ENCODE results near the gene NPEPL1. TPM values are rescaled to one million over a fixed set of nuclear protein-coding genes. Genes with fewer than 3 reads are reported as not detected.

NPEPL1 gene
- total RNA-seq, 4 donors from 2014 or later = 21.7 to 37.9 (median 29.7) TPM

DNA sequence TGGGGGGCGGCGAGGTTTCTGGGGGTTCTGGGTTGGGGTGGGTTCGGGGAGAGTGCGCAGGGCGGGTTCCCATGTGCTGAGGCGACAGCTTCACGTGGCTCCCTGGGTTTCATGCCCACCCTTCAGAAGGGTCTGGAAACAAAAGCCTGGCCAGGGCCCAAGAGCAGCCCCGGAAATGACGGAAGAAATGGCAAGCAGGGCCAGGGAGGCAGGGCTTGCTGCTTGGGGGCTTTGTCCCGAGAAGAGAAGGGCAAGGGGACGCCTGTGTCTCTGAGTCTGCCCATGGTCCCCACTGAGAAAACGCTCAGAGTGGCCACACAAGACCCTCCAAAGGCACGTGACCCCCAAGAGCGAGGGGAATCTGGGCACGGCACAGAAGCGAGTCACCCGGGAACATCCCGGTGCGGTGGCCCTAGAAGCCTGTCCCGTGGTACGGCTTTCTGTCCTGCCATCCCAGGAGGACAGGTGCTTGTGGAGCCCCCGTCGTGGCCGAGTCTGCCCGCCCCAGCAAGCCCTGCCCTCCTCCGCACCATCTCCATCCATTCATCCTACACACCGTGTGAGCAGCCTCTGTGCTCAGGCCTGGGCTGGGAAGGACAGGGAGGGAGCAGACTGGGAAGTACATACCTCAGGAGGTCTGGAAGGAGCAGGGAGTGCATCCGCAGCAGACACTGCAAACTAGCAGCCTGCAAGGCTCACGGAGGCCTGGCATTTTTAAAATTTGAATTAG lies 9.0 kb downstream of the NPEPL1 start:
- intact Hi-C loops (cut with DNase I; ENCODE audit: low total_unique reads) = no loop called here
- H3K4me3 ChIP-seq (ENCODE audit: low read depth, poor library complexity, severe bottlenecking) = no peak overlapping the region
- no peak for TF ChIP-seq POLR2A (IDR thresholded peaks at IDR 0.05)
- TF ChIP-seq, protein P1, sequence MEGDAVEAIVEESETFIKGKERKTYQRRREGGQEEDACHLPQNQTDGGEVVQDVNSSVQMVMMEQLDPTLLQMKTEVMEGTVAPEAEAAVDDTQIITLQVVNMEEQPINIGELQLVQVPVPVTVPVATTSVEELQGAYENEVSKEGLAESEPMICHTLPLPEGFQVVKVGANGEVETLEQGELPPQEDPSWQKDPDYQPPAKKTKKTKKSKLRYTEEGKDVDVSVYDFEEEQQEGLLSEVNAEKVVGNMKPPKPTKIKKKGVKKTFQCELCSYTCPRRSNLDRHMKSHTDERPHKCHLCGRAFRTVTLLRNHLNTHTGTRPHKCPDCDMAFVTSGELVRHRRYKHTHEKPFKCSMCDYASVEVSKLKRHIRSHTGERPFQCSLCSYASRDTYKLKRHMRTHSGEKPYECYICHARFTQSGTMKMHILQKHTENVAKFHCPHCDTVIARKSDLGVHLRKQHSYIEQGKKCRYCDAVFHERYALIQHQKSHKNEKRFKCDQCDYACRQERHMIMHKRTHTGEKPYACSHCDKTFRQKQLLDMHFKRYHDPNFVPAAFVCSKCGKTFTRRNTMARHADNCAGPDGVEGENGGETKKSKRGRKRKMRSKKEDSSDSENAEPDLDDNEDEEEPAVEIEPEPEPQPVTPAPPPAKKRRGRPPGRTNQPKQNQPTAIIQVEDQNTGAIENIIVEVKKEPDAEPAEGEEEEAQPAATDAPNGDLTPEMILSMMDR (IDR thresholded peaks at IDR 0.05) = no peak
- 93 to 94% methylated on average over 27 to 29 of the region's 29 CpGs for WGBS, 2 donors
- peak in 1 of 2 donors; percentile 83 for DNase-seq (ENCODE audit: low spot score in 2 of 2)

DNA sequence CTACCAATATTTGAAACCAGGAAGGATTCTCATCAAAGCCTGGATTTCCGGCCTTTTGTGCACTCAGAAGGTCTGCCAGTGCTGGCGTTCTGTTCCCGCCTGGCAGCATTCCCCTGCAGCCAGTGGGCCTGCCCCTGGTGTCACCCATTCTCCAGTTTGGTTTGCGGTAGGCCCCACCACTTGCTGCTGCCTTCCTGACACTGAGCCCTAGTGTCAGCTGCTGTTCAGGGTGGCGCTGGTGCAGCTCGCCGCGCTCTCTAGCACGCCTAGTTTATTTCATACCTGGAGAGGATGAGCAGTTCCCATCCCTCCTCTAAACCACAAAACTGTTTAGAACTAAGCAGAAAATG lies 9.5 kb downstream of the NPEPL1 start:
- intact Hi-C loops (cut with DNase I; ENCODE audit: low total_unique reads) = no loop called here
- WGBS, 2 donors = 91 to 96% methylated on average over 9 of the region's 9 CpGs
- no peak for TF ChIP-seq POLR2A (IDR thresholded peaks at IDR 0.05)
- TF ChIP-seq, protein P1 (IDR thresholded peaks at IDR 0.05) = no peak
- DNase-seq (ENCODE audit: low spot score in 2 of 2) = peak in 1 of 2 donors; percentile 72
- H3K4me3 ChIP-seq (ENCODE audit: low read depth, poor library complexity, severe bottlenecking) = no peak overlapping the region

DNA sequence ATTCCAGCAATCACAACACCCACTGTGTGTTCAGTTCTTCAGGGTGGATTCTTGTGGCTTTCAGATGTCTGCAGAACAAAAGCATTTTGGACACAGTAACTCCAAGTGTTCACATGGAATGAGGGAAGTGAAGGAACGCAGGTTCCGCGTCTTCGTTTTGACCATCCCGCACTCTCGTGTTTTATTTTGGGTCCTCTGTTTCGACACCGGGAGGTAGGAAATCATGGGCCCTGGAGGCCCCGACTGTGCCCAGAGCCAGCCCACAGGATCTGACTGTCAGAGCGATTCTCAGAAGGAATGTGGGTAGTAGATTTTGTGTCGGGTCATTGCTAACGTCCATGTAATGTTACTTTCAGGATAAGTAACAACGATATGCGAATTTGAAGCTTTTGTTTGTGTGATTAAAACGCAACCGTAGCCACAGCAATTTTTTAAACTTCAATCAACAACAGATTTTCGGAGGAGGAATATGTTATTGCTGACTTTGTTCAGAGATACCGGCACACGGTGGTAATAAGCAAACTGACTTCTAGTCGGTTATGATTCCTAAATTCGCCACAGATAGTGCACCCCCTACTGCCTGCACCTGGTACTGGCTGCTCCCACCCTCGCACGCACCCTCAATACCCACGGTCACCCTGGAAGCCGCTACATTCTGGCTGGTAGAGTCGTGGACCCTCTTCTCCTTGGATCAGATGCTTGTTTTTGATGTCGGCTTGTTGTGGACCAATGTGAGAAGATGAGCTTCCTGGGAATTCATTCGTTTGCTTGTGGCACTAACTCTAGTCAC lies 10.5 kb downstream of the NPEPL1 start:
- intact Hi-C loops (cut with DNase I; ENCODE audit: low total_unique reads) = no loop called here
- peak in 1 of 2 donors; percentile 73 for DNase-seq (ENCODE audit: low spot score in 2 of 2)
- 91 to 94% methylated on average over 28 of the region's 28 CpGs for WGBS, 2 donors
- TF ChIP-seq, protein P1 (IDR thresholded peaks at IDR 0.05) = no peak
- no peak for TF ChIP-seq POLR2A (IDR thresholded peaks at IDR 0.05)
- no peak overlapping the region for H3K4me3 ChIP-seq (ENCODE audit: low read depth, poor library complexity, severe bottlenecking)

DNA sequence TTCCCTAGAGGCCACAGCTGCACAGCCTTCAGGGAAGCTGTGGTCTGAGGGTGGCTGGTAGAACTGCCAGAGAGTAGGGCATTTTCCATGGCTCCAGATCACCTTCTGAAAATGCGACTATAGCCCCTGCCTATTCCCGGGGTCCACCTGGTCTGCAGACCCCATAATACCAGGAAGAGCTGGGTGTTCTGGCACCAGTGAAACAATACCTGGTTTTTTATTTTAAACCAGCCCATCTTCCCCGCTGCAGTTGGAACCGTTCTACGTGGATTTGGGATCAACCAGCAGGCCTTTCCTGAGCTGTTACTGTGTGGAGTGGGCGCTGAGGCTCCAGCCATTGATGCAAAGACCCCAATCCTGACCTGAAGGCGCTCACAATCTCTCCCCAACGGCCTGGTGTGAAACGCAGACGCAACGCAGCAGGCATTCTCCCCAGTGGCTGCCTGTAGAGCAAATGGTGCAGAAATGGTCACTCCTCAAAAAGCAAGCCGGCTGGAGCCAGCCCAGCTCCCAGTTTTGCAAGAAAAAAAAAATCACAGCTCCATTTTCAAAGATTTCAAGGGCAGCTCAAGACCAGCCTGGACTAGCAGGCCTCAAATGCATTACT lies 11.3 kb downstream of the NPEPL1 start:
- H3K4me3 ChIP-seq (ENCODE audit: low read depth, poor library complexity, severe bottlenecking) = no peak overlapping the region
- WGBS, 2 donors = 95 to 97% methylated on average over 12 of the region's 12 CpGs
- intact Hi-C loops (cut with DNase I; ENCODE audit: low total_unique reads) = no loop called here
- no peak for TF ChIP-seq POLR2A (IDR thresholded peaks at IDR 0.05)
- TF ChIP-seq, protein P1 (IDR thresholded peaks at IDR 0.05) = no peak
- no peak for DNase-seq (ENCODE audit: low spot score in 2 of 2)

DNA sequence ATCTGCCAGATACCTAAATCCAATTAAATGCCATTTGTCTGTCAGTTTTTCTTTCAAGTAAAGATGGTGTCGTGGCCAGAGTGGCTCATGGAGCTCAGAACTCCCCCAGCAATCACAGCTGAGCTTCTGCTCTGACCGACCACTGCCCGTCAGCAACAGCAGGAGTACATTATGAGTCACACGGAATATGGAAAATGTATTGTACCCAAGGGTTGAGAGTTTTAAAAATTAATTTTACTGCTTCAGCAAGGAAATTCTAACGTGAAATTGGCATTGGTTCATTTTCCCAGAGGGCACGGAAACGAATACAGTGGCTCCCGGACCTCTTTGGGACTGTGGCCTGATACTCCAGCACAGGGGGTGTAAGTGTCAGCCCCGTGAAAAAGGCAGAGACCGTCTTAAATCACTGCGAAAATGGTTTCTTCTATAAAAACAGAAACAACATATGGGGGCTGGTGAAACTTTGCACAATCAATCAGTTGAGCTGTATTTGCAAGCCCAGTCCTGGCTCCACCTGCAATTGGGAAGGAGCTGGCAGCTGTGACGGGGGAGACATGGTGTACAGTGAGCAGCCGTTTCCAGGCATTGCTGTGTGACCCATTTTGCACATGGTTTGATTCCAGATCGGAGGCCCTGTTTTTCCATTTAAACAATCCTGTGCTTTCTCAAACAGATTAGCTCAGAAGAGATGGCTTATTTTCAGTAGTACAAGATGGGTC lies 12.8 kb downstream of the NPEPL1 start:
- no peak for TF ChIP-seq POLR2A (IDR thresholded peaks at IDR 0.05)
- TF ChIP-seq, protein P1 (IDR thresholded peaks at IDR 0.05) = no peak
- intact Hi-C loops (cut with DNase I; ENCODE audit: low total_unique reads) = no loop called here
- DNase-seq (ENCODE audit: low spot score in 2 of 2) = peak in 1 of 2 donors; percentile 49
- WGBS, 2 donors = 79 to 82% methylated on average over 14 of the region's 14 CpGs
- no peak overlapping the region for H3K4me3 ChIP-seq (ENCODE audit: low read depth, poor library complexity, severe bottlenecking)
